ENCODE measurements around the gene ATF7. TPM values are rescaled to one million over a fixed set of nuclear protein-coding genes. Genes with fewer than 3 reads are reported as not detected.
A peak's percentile ranks its signal among the peaks of the same experiment; 100 is the strongest.

ATF7 gene
- total and polyA plus RNA-seq, 9 of the 15 experiments (the other 6 are each of a cell fraction or from before 2014, with no cell fraction given) = 10.6 to 30.4 (median 20.7) TPM

DNA sequence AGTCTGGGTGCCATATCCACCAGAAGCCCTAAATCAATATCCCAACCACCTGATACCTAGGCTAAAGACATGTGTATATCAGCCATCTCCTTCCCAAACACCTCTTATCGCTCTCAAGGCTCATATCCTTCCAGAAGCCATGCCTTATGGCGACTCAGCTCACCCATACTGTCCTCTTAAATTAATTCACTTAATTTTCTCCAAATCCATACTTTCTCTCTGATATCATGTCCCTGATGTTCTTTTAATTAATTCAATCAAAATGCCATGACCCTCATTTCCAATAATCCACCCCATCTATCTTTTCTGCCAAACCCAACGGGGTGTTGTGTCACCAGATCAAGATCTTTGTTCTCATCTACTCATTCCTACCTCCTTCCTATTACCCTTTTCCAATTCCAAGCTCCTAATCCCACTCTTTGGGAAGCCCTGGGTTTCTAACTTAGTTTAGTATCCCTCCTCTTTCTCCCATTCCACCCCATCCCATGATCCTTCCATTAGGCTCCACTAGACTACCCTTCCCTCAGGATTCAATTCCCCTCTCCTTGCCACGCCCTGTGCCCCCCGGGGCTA, 723 bp downstream of the ATF7 start (continued):
- no peak for TF ChIP-seq PRPF4 (IDR thresholded peaks at IDR 0.05; ENCODE audit: insufficient read depth, low read depth, low read length, poor library complexity, severe bottlenecking)
- TF ChIP-seq HMG20B (CRISPR knock-in tag; IDR thresholded peaks at IDR 0.05) = no peak
- TF ChIP-seq, protein P1, sequence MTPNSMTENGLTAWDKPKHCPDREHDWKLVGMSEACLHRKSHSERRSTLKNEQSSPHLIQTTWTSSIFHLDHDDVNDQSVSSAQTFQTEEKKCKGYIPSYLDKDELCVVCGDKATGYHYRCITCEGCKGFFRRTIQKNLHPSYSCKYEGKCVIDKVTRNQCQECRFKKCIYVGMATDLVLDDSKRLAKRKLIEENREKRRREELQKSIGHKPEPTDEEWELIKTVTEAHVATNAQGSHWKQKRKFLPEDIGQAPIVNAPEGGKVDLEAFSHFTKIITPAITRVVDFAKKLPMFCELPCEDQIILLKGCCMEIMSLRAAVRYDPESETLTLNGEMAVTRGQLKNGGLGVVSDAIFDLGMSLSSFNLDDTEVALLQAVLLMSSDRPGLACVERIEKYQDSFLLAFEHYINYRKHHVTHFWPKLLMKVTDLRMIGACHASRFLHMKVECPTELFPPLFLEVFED (CRISPR knock-in tag; conservative IDR thresholded peaks at IDR 0.05) = 0 out of 2 replicates have a peak, but pooled peaks have one; percentile 82
- TF ChIP-seq CBX2 (IDR thresholded peaks at IDR 0.05; ENCODE audit: insufficient read depth, low read length, poor library complexity, severe bottlenecking) = no peak
- TF ChIP-seq, protein P2, sequence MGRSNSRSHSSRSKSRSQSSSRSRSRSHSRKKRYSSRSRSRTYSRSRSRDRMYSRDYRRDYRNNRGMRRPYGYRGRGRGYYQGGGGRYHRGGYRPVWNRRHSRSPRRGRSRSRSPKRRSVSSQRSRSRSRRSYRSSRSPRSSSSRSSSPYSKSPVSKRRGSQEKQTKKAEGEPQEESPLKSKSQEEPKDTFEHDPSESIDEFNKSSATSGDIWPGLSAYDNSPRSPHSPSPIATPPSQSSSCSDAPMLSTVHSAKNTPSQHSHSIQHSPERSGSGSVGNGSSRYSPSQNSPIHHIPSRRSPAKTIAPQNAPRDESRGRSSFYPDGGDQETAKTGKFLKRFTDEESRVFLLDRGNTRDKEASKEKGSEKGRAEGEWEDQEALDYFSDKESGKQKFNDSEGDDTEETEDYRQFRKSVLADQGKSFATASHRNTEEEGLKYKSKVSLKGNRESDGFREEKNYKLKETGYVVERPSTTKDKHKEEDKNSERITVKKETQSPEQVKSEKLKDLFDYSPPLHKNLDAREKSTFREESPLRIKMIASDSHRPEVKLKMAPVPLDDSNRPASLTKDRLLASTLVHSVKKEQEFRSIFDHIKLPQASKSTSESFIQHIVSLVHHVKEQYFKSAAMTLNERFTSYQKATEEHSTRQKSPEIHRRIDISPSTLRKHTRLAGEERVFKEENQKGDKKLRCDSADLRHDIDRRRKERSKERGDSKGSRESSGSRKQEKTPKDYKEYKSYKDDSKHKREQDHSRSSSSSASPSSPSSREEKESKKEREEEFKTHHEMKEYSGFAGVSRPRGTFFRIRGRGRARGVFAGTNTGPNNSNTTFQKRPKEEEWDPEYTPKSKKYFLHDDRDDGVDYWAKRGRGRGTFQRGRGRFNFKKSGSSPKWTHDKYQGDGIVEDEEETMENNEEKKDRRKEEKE (IDR thresholded peaks at IDR 0.05; ENCODE audit: borderline replicate concordance in 1 of 2, control insufficient read depth in 1 of 2, low read depth in 2 of 2, low read length in 1 of 2) = no peak
- peak in 1 of 2 experiments; percentile 8; a peak in 1 of 4 replicates for TF ChIP-seq TRIM24 (IDR thresholded peaks at IDR 0.05)
- TF ChIP-seq ZNF408 (CRISPR knock-in tag; IDR thresholded peaks at IDR 0.05; ENCODE audit: low read depth) = no peak
- 0 out of 2 replicates have a peak, but pooled peaks have one; percentile 55 for TF ChIP-seq DNMT1 (IDR thresholded peaks at IDR 0.05)
- TF ChIP-seq, protein P3, sequence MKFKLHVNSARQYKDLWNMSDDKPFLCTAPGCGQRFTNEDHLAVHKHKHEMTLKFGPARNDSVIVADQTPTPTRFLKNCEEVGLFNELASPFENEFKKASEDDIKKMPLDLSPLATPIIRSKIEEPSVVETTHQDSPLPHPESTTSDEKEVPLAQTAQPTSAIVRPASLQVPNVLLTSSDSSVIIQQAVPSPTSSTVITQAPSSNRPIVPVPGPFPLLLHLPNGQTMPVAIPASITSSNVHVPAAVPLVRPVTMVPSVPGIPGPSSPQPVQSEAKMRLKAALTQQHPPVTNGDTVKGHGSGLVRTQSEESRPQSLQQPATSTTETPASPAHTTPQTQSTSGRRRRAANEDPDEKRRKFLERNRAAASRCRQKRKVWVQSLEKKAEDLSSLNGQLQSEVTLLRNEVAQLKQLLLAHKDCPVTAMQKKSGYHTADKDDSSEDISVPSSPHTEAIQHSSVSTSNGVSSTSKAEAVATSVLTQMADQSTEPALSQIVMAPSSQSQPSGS (CRISPR knock-in tag; IDR thresholded peaks at IDR 0.05) = no peak
- no peak for TF ChIP-seq RAD21 (CRISPR knock-in tag; conservative IDR thresholded peaks at IDR 0.05 in 1 of 2, IDR thresholded peaks at IDR 0.05 in 1 of 2)

All from K562 (cell line).